NOMO-1 treated with DMSO at 0.1 percent for 48 hours (cell line): ENCODE results near the gene SLC8A1.

Experiments
- DNase-seq: peaks from one replicate; lab custom pipeline; 2025; ENCODE audit not compliant: unreplicated experiment; lab: John Stamatoyannopoulos, UW

SLC8A1 gene

DNA sequence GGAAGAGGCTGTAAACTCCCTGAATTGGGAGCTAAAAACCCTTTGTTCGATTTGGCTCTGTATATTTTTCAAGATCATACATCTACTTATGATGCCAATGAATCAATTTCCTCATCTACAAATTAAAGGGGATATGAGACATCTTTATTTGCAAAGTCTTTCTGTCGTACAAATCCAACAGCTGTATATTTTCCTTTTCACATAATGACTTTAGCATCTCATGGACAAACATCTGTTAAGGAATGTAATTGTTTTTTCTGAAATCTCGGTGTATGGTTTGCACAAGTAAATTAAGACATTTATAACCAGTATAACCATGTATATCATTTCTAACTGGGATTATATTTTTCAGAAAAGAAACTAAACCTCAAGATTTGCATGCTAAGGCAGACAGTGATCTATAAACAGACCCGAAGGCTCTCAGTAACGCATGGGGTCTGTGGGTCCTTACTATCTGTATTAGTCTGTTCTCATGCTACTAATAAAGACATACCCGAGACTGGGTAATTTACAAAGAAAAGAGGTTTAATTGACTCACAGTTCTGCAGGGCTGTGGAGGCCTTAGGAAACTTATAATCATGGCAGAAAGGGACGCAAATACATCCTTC lies 130.8 kb downstream of the SLC8A1 start:
- no peak for DNase-seq

DNA sequence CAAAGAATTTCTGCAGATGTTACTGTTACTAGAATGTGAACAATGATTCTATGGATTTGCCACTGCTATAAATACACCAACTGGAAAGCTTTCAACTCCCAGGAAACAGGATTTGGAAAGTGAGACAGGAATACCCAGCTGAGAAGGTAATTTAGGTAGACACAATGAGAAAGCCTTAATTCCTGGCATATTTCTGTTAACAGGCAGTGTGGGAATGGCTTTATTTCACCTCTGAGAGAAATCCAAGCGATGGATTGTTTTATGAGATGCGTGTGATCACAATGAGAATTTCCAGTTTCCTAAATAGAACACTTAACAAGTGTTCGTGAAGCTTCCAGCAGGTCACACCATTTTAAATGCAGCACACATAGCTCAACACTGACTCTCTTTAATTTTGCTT lies 133.0 kb downstream of the SLC8A1 start:
- DNase-seq = no peak

DNA sequence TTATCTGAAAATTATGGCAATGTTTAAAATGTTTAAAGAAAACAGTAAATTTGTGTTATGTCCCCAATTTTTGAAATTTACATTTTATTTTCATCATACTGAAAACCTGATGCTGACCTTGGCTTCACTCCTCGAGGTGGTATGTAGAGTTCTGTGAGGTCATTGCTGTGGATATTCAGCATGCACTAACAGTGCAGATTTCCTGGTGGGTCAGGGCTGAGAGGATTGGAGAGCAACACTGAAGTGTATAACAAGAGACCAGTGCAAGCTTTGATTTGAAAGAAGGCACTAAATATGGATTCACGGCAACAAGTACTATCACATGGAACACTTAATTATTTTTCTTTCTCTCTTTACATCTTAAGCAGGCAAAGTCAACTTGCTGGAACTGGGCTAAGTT lies 134.1 kb downstream of the SLC8A1 start:
- no peak for DNase-seq

DNA sequence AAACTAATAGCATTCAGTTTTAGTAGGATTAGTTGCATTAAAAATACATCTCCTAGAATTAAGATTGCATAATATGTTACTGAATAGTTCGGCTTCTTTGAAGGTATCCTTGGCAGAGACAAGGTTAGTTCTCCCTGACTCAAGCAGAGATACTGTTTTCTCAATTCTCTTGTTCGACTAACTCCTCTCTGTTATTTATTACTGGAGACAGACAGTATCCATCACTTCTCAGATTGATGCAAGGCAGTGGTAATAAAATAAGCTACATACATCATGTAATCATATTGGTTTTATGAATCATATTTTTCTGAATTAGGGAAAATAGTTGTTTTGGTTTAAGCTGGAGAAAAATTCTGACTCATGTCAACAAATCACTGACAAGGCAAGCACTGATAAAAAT lies 134.8 kb downstream of the SLC8A1 start:
- no peak for DNase-seq

DNA sequence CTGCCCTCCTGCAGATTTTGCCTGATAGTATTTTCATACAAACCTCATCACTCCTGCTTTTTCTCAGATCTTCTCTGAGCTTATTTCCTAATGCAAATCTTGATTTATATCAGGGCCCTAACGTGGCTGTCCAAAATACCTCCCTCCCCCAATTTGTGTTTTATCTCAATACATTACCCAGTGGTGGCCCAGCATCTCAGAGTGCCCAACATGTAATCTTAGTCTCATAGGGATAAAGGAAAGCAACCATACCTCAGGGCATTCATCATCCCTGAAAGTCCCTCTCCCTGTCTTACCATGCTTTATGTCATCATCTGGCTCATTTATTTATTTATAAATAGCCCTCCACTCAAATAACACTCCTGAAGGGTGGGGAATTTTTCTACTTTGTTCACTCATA lies 135.3 kb downstream of the SLC8A1 start:
- DNase-seq = no peak

DNA sequence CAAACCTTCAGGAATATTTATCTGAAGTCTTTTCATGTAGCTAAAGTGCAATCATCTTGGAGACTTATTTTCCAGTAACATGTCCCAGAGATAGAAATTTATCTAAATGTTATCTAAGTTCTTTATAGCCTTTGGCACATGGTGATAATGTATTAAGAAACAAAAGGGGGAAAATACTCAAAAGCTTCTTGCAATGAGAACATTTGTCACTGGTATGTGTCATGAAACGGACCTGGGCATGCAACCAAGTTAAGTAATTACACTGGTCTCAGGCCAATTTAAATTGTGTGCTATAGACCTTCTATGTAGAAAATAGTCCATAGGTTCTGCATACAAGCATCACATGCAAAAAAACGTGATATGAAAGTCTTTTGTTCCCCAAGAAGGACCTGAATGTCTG lies 136.2 kb downstream of the SLC8A1 start:
- no peak for DNase-seq

DNA sequence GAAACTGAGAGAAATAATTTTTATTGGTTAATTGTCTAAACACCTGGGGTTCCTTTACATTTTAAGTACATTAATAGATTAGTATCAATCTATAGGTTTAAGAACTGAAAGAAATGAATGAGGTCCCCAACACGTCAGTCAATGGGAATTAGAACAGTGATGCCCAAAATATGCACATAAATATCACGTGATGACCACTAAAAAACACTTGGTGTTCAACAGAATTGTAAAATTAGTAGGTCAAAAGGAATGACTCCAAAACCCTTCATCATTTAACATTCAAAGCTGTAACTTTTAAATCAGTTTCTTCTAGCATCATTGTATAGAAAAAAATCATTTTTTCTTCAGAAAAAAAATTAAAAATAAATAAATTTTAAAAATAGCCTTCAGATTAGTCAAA lies 140.9 kb downstream of the SLC8A1 start:
- DNase-seq = no peak

DNA sequence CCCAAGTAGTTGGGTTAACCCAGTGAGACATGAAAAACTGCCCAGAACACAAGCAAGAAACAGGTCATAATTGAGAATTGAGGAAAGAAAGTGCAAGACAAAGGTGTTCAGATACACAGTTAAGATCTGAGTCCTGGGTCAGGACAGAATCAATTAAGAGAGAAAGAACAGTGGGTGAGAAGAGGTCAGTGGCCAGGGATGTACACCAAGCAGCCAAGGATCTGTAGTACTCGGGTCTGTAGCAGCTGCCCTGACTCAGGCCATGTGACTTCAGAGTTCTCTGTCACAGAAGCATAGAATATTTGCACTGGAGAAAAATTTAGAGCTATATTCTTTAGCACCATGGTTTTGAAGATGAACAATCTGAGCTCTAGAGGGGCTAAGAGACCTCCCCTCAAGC lies 141.6 kb downstream of the SLC8A1 start:
- no peak for DNase-seq

DNA sequence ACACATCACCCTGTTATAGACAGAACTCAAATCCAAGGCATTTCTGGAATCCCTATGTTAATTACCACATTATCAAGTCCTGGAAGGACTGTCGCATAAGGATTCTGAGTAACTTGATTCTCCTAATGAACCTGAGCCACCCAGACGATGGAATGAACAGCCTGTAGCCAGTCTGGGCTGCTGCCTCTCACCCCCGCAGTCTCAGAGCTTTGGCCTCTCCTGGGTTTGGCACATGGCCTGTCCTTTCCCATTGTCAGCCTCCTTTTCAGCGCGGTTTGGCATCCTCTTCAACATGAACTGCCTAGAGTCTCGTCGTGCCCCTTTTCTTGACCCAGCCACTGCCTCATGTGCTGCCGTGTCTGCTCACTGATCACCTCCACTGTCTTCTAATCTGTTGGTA lies 147.6 kb downstream of the SLC8A1 start:
- no peak for DNase-seq

DNA sequence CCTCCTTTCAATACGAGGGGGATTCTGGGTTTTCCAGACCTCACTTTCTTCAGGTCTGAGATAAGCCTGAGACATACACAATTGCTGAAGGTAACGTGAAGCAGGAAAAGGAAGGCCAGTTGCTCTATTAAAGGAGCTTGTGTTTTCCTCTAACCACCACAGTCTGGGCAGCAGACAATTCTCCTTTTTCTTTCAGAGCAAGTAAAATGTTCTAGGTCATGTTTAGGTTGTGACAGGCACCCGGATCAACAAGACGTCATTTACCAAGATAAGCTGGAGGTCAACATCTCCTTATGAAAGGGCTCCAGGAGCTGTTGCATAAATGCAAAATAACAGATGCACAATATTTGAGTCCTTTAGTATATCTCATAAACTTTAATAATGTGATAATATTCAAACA lies 148.1 kb downstream of the SLC8A1 start:
- DNase-seq = no peak

DNA sequence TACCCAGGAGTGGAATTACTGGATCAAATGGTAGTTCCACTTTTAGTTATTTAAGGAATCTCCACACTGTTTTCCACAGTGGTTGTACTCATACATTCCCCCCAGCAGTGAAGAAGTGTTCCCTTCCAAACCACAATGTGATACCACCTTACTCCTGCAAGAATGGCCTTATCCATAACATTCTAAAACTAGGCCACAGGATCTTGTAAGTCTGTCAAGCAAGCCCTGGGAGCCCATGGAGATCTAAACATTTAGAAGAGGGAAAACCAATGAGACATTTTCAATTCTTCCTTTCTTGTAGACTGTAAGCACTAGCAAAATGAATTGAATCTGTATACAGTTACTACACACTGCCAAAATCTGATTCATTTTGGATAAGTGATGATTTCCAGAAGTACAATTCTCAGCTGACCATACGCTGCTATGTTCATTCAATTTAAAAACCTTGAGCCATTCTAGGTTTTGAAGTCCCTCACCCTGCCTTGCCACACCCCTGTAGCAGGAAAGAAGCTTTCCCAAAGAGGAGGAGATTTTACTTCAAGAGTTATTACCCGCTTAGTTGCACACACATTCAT lies 149.1 kb downstream of the SLC8A1 start:
- DNase-seq = no peak

DNA sequence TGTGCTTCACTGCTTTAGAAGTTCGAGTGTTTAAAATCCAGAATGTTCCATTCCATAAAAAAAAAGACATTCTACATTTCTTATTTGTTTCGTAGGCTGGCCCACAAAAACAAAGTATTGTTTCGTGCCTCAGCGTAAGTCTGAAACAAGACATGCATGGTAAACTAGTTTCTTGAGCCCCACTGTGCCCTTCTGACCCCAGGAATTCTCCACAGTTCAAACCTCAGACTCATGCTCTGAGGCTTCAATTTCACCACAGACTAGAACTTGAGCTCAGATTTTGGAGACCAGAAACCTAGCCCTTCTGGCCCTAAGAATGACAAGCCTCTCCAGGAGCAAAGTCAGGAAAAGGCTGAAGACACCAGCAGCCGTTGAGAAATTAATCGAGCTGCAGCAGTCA lies 151.5 kb downstream of the SLC8A1 start:
- DNase-seq = no peak

DNA sequence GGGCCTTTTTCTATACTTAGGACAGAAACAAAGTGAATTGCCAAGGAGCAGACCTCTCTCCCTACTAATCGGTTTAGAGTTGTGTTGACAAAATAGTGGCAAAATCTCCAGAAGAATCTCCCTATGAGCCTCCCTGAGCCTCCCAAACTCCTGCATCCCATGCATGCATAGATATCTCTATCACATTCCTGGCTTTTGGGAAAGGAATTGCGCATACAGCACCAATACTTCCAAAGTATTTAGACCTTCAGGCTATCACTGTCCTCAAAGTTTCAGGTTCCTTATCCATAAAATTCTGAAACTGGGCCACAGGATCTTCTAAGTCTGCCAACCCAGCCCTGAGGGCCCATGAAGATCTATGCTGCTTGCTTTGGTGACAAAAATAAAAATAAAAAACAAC lies 152.1 kb downstream of the SLC8A1 start:
- DNase-seq = no peak

DNA sequence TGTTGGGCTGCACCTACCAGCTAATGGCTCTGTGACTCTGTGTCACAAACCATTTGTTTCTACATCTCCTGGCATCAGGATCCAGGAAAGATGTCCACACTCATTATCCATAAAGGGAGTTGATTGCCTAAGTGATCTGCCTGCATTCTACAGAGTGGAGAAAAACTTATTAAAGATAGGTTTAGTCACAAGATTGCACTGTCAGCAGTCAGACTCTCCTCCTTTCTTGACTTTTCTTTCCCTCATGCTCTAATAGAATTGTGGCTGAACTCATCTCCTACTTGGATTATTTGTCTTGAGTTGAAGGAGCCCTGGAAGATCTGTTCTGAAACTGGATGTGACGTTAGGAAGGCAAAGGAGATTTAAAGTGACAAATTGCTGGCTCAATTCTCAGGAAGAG lies 152.7 kb downstream of the SLC8A1 start:
- no peak for DNase-seq

DNA sequence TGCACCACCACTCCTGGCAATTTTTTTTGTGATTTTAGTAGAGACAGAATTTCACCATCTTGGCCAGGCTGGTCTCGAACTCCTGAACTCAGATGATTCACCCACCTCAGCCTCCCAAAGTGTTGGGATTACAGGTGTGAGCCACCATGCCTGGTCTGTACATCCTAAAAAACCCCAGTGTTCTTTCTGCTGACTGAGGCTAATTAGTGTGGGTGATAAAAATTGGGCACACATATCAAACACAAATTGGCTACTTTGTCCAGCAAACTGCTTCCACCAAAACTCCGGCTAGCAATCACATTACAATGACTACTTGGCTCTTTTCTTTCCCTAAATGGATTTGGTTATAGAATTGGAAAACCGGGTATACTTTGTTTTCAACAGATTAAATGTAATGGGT lies 153.9 kb downstream of the SLC8A1 start:
- DNase-seq = no peak

DNA sequence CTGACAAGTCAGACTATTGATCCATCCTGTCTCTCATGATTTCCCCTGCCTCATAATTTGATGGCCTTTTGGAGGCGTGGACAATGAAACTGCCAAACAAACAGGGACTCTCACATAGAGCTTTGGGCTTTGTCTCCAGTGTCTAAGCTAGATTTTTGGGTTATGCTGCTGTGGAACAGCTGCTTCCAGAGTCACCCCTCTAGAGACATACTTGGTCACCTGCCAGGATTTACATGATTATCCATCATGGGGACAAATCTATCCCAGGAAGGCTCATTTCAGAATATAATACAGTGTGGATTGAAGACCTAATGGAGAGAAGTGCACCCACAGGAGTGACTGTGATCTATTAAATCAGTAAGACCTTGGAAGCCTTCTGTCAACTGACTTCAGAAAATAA lies 159.6 kb downstream of the SLC8A1 start:
- DNase-seq = no peak

DNA sequence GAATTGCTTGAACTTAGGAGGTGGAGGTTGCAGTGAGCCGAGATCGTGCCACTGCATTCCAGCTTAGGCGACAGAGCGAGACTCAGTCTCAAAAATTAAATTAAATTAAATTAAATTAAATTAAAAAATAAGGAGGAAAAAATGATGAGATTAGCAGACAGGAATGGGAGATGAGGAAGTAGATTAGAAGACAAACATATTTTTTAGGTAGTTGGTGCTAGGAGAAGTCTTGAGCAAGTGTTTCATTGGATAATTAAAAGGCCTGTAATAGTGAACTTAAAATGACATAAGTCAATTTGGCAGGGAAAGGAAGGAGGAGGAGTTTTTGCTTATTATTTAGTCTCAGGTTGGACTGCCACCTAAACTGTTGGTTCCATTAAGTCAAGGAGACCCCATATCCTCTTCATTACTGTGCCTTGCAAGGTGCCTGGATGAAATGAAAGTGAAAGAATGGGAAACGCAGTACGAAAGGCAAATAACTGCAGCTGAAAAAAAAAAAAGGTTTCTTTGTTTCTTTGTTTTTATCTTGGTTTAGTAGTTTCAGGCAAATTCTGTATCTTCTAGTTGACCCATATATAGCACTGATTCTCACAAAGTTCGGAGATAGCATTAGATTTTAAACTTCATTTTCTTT lies 162.0 kb downstream of the SLC8A1 start:
- DNase-seq = peak; percentile 60

DNA sequence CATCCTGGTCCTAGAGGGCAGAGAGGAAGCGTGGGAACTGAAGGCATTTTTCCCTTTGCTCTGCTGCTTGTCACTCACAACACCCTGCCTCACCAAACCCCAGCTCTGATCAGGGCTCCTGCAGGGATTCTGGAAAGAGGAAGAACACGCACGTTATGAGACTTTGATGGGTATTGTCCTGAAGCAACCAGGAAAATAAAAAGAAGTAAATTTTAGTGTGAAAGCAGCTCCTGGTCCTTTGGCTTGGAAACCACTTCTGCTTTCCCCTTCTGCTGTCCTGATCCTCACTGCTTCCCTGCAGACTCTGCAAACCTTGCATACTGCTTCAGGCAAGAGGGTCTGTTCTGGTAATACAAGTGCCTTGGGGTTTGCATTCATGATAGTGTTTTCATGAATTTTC lies 164.1 kb downstream of the SLC8A1 start:
- peak; percentile 48 for DNase-seq

DNA sequence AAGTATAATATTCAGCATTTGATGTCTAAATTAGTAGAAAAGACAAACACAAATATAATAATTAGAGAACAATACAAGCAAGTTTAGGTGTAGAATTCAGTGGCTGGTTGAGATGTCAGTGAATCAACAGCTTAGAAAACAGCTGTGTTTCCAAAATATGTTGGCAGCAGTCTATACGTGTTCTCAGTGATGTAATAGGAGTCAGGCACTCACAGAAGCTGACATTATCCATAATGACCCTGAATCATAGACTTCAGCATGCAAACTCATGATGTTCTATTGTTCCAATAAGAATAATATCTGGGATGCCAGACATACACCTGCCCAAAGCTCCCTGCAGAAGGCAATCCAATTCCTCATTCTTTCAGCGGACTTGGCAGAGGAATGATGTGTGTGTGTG lies 164.7 kb downstream of the SLC8A1 start:
- DNase-seq = no peak

DNA sequence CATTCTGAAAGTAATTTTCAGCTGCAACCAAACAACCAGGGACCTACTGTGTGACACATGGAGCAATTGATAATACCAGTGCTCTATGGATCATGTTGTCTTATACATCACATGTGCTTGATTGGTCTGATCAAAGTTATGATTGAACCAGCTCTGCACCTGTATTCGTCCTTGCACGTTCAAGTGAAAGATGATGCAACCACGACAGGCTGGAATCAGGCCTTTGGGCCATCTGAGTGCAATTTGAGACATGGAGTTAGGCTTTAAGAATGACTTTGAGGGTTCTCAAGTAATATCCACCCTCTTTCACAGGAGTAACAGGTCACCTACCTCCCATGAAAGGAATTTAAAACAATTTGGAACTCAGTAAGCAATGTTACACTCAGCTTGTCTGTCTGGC lies 165.2 kb downstream of the SLC8A1 start:
- no peak for DNase-seq

DNA sequence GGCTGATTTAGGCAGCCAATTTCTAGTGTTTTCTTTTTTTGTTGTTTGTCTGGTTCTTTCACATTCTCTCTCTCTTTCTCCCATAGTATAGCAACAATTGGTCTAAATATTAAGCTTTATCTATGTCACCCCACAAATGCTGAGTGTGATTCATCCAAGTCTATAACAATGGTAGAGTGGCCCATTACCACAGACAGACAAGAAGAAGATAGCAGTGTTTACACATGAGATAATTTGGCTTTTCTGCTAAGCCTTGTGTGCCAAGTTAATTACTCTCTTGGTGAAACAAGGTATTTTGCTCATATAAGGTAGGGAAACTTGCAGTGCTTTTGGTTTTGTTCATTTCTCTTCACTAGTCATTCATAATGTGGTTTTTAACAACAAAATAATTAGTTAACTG lies 166.5 kb downstream of the SLC8A1 start:
- DNase-seq = no peak

DNA sequence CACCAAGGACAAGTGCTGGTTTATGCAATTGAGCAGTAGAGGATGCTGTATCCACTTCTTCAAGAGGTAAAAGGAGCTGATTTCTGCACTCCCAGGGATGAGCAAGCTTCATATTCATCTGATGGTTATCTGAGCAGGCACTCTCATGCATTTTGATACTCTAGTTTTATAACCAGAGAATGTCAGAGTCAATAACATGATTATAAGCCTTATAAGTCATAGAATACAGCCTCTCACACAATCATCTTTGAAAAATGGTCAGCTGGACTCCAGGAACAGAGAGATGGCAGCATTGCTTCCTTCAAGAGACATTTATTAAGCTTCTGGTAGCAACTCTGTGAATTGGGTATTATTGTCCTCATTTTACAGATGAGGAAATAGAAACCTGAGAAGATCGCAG lies 167.1 kb downstream of the SLC8A1 start:
- no peak for DNase-seq
